ENCODE measurements around the gene RBM17. TPM values are rescaled to one million over a fixed set of nuclear protein-coding genes. Genes with fewer than 3 reads are reported as not detected.

RBM17 gene
- total and polyA plus RNA-seq, 2 of the 13 experiments (the other 11 are each of a cell fraction or from before 2014, with no cell fraction given): 30.7 to 77.5 TPM

- Histone ChIP-seq H4K20me1 (ENCODE audit: insufficient read depth, low read length) (no peaks in the 10 kb centered on the region), H3K79me2 (ENCODE audit: insufficient read depth, low read length) (no peaks in the 10 kb centered on the region), H3K27ac (ENCODE audit: extremely low read length, insufficient read depth, low read length) (no peak overlapping the region), H3K9ac (ENCODE audit: insufficient read depth, low read depth, low read length) (no peak overlapping the region), H3K27me3 (ENCODE audit: control insufficient read depth in 1 of 2, insufficient read depth in 2 of 2, low read length in 2 of 2) (no peaks in the 10 kb centered on the region), H3K4me3 (replicated peaks in 1 of 3; ENCODE audit: insufficient read depth in 1 of 3, low read depth in 2 of 3, low read length in 3 of 3) (no peak overlapping the region), H3K9me3 (ENCODE audit: low read length) (no peaks in the 10 kb centered on the region), H3K4me2 (ENCODE audit: low read depth, low read length) (no peak overlapping the region), H3K36me3 (replicated peaks in 1 of 2; ENCODE audit: control insufficient read depth in 1 of 2, insufficient read depth in 2 of 2, low read length in 2 of 2) (no peaks in the 10 kb centered on the region), H2AFZ (ENCODE audit: low read length) (no peak overlapping the region), H3K4me1 (ENCODE audit: insufficient read depth, low read length) (peaks cover 5% of the 10 kb centered on the region; the same call in 1 of the 2 replicates)
- ChIA-PET POLR2A (no interaction called here), CTCF (ENCODE audit: low intra/inter-chr PET ratio, low total read pairs) (no interaction called here)
- in situ Hi-C loops (cut with HindIII; ENCODE audit: extremely low pct_ligation_motif_present, low pct_unique_long_range_greater_than_20kb) (no loop called here), intact Hi-C loops (cut with micrococcal nuclease; ENCODE audit: unreplicated experiment) (no loop called here)
- FAIRE-seq (no peak), ATAC-seq (no peak), DNase-seq (ENCODE audit: low spot score) (no peak)
- BruUV-seq (replicated peaks): no TSS peak
- TF ChIP-seq ZNF205 (CRISPR knock-in tag; IDR thresholded peaks at IDR 0.05) (no peak), ZNF572 (CRISPR knock-in tag; IDR thresholded peaks at IDR 0.05) (no peak), MTF1 (CRISPR knock-in tag; IDR thresholded peaks at IDR 0.05) (no peak), ZNF780A (CRISPR knock-in tag; IDR thresholded peaks at IDR 0.05) (no peak), ZBTB14 (CRISPR knock-in tag; IDR thresholded peaks at IDR 0.05) (no peak), REL (CRISPR knock-in tag; conservative IDR thresholded peaks at IDR 0.05) (no peak), JDP2 (CRISPR knock-in tag; IDR thresholded peaks at IDR 0.05; ENCODE audit: borderline replicate concordance) (no peak), ZNF225 (CRISPR knock-in tag; IDR thresholded peaks at IDR 0.05) (no peak), TAF1 (CRISPR knock-in tag; IDR thresholded peaks at IDR 0.05) (no peak), SUZ12 (IDR thresholded peaks at IDR 0.05; ENCODE audit: low read depth, low read length) (no peak), ZMYM3 (CRISPR knock-in tag; IDR thresholded peaks at IDR 0.05) (no peak)
- WGBS (ENCODE audit: low lambda C conversion rate): 54% methylated on average over 2 of the region's 7 CpGs
Observed at GRCh38 chr10:6153845-6154244, 65.0 kb downstream of the RBM17 start.

All from HepG2 (cell line).